ENCODE data around the gene SMYD3.

Gene SMYD3

GRCh38 chr1:246483569-246483933 lies 23.5 kb downstream of the SMYD3 start:
- Histone ChIP-seq H3K4me3 (replicated peaks; ENCODE audit: low read depth, low read length) (no peak overlapping the region), H3K27me3 (replicated peaks; ENCODE audit: control insufficient read depth, insufficient read depth, low read length) (no peaks in the 10 kb centered on the region), H3K36me3 (ENCODE audit: control insufficient read depth, insufficient read depth, low read length) (no peaks in the 10 kb centered on the region)
- DNase-seq (ENCODE audit: extremely low read depth, insufficient read length) = no peak
- TF ChIP-seq, protein P1, sequence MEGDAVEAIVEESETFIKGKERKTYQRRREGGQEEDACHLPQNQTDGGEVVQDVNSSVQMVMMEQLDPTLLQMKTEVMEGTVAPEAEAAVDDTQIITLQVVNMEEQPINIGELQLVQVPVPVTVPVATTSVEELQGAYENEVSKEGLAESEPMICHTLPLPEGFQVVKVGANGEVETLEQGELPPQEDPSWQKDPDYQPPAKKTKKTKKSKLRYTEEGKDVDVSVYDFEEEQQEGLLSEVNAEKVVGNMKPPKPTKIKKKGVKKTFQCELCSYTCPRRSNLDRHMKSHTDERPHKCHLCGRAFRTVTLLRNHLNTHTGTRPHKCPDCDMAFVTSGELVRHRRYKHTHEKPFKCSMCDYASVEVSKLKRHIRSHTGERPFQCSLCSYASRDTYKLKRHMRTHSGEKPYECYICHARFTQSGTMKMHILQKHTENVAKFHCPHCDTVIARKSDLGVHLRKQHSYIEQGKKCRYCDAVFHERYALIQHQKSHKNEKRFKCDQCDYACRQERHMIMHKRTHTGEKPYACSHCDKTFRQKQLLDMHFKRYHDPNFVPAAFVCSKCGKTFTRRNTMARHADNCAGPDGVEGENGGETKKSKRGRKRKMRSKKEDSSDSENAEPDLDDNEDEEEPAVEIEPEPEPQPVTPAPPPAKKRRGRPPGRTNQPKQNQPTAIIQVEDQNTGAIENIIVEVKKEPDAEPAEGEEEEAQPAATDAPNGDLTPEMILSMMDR (IDR thresholded peaks at IDR 0.05; ENCODE audit: insufficient read depth, low read length, poor library complexity, severe bottlenecking) = no peak

GRCh38 chr1:246482805-246483568 lies 24.1 kb downstream of the SMYD3 start:
- DNase-seq (ENCODE audit: extremely low read depth, insufficient read length) = no peak

DNA sequence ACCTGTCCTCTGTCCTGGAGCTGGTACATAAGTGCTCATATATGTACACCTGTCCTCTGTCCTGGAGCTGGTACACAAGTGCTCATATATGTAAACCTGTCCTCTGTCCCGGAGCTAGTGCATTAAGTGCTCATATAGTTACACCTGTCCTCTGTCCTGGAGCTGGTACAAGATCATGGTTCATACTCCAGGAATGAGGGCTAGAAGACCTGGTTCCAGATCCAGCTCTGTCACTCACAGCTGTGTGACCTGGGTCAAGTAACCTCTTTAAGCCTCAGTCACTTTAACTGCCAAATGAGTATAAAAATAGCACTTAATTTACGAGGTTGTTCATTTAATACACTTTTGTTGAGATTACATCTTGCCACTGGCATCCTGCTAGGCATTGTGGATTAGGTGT lies 28.0 kb downstream of the SMYD3 start:
- no peaks in the 10 kb centered on the region for H3K27me3 ChIP-seq (replicated peaks; ENCODE audit: control insufficient read depth, insufficient read depth, low read length)
- H3K36me3 ChIP-seq (ENCODE audit: control insufficient read depth, insufficient read depth, low read length) = no peaks in the 10 kb centered on the region
- TF ChIP-seq, protein P1 (IDR thresholded peaks at IDR 0.05; ENCODE audit: insufficient read depth, low read length, poor library complexity, severe bottlenecking) = no peak
- no peak for DNase-seq (ENCODE audit: extremely low read depth, insufficient read length)
- H3K4me3 ChIP-seq (replicated peaks; ENCODE audit: low read depth, low read length) = no peak overlapping the region

More at GRCh38 chr1:246482805-246483568, 24.1 kb downstream of the SMYD3 start:
- Histone ChIP-seq H3K27me3 (replicated peaks; ENCODE audit: control insufficient read depth, insufficient read depth, low read length) (no peaks in the 10 kb centered on the region), H3K4me3 (replicated peaks; ENCODE audit: low read depth, low read length) (no peak overlapping the region; the same call in 1 of the 2 replicates), H3K36me3 (ENCODE audit: control insufficient read depth, insufficient read depth, low read length) (no peaks in the 10 kb centered on the region)
- TF ChIP-seq, protein P1 (IDR thresholded peaks at IDR 0.05; ENCODE audit: insufficient read depth, low read length, poor library complexity, severe bottlenecking) = no peak

GRCh38 chr1:246477634-246478033 lies 29.4 kb downstream of the SMYD3 start:
- no peak overlapping the region for H3K4me3 ChIP-seq (replicated peaks; ENCODE audit: low read depth, low read length)
- no peaks in the 10 kb centered on the region for H3K27me3 ChIP-seq (replicated peaks; ENCODE audit: control insufficient read depth, insufficient read depth, low read length)
- TF ChIP-seq, protein P1 (IDR thresholded peaks at IDR 0.05; ENCODE audit: insufficient read depth, low read length, poor library complexity, severe bottlenecking) = no peak
- no peaks in the 10 kb centered on the region for H3K36me3 ChIP-seq (ENCODE audit: control insufficient read depth, insufficient read depth, low read length)
- no peak for DNase-seq (ENCODE audit: extremely low read depth, insufficient read length)

- H3K36me3 ChIP-seq (ENCODE audit: control insufficient read depth, insufficient read depth, low read length) = no peaks in the 10 kb centered on the region
- TF ChIP-seq, protein P1 (IDR thresholded peaks at IDR 0.05; ENCODE audit: insufficient read depth, low read length, poor library complexity, severe bottlenecking) = no peak
- H3K4me3 ChIP-seq (replicated peaks; ENCODE audit: low read depth, low read length) = no peak overlapping the region
- no peak for DNase-seq (ENCODE audit: extremely low read depth, insufficient read length)
- H3K27me3 ChIP-seq (replicated peaks; ENCODE audit: control insufficient read depth, insufficient read depth, low read length) = no peaks in the 10 kb centered on the region
These were observed 30.3 kb downstream of the SMYD3 start for GRCh38 chr1:246476771-246477170.

Data from GM06990 (cell line).